GM19023 (cell line): ENCODE results near the gene RSRC2.
"Not testable (repeated sequence)": the region's sequence is repeated elsewhere in the genome, so short reads cannot be mapped to it uniquely, and the experiment has no call there.

Experiments
- ATAC-seq: cut with Tn5 transposase; IDR thresholded peaks from one replicate; pipeline ENCODE4 v1.9.1; 2021; ENCODE audit warnings: mild to moderate bottlenecking, moderate library complexity; ENCODE audit not compliant: unreplicated experiment

The RSRC2 gene

GRCh38 chr12:122518908-122519307, 7.8 kb downstream of the RSRC2 start:
- no peak for ATAC-seq

- ATAC-seq = no peak
These were observed 8.9 kb downstream of the RSRC2 start for GRCh38 chr12:122517877-122518276.

GRCh38 chr12:122516544-122517361, 10.0 kb downstream of the RSRC2 start:
- no peak for ATAC-seq

- ATAC-seq = no peak
These were observed 11.5 kb downstream of the RSRC2 start for GRCh38 chr12:122515275-122515674.

- ATAC-seq = no peak
These were observed 13.1 kb downstream of the RSRC2 start for GRCh38 chr12:122513660-122514059.

GRCh38 chr12:122513028-122513427, 13.7 kb downstream of the RSRC2 start:
- not testable (repeated sequence) for ATAC-seq

- ATAC-seq = no peak
These were observed 18.6 kb downstream of the RSRC2 start for GRCh38 chr12:122508163-122508562.

DNA sequence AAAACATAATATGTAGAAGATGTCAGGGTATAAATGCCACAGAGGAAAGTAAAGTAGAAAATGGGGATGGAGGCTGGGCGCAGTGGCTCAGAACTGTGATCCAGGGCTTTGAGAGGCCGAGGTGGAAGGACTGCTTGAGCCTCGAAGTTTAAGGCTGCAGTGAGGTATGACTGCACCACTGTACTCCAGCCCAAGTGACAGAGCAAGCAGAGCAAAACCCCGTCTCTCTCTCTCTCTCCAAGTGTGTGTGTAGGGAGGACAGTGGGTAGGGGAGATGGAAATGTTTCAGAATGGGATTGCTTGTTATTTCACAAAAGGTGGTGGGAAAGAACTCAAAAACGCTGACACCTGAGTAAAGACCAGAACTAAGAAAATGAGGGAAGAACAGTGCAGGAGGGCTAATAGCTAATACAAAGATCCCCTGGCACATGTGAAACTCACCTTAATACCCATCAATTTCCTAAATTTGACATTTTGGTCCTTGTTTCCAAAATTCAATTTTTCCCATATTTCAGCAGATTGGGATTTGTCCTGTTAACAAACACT, 20.3 kb downstream of the RSRC2 start:
- no peak for ATAC-seq

GRCh38 chr12:122505419-122506051, 21.2 kb downstream of the RSRC2 start:
- no peak for ATAC-seq

GRCh38 chr12:122503783-122504590, 22.7 kb downstream of the RSRC2 start:
- no peak for ATAC-seq

GRCh38 chr12:122503147-122503751, 23.5 kb downstream of the RSRC2 start:
- no peak for ATAC-seq

DNA sequence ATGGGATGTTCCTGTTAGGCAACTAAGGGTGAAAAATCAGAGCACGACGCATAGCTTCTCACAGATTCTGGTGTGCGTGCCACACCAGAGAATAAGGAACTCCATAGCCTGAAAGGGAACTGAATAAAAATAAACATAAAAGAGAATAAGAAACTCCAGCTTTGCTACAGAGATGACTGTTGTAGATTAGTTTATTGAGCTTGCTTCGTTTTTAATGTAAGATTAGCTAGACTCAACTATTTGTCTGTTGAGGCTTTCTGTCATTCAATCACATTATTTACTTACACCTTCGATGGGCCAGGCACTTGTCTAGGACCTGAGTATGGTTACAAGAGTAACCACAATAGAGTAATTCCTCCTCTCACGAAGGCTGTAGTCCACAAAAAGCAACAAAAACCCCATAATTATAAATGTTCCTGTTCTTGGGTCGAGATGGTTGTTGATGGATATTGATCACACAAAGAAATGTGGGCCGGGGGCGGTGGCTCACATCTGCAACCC, 25.2 kb downstream of the RSRC2 start:
- ATAC-seq = no peak

GRCh38 chr12:122500685-122501488, 25.8 kb downstream of the RSRC2 start, which contains the start of gene ZCCHC8:
Gene ZCCHC8, minus strand, starts transcription at chr12:122500932. Its CDS starts 92 bp downstream, at chr12:122500840.
- peak; percentile 92 for ATAC-seq

GRCh38 chr12:122499991-122500684, 26.6 kb downstream of the RSRC2 start:
- peak; percentile 21 for ATAC-seq

GRCh38 chr12:122495258-122495657, 31.5 kb downstream of the RSRC2 start:
- ATAC-seq = no peak

DNA sequence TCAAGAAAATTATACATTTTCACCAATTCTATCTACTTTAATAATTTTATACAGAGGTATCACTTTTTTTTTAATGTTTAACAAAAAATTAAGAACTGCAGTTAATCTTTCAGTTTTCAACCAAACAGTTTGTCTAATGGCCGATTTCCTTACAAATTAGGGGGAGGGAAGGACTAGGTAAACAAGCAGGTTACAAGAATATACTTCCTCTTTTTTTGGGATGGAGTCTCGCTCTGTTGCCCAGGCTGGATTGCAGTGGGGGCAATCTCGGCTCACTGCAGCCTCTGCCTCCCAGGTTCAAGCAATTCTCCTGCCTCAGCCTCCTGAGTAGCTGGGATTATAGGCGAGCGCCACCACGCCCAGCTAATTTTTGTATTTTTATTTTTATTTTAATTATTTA, 33.5 kb downstream of the RSRC2 start:
- not testable (repeated sequence) for ATAC-seq

GRCh38 chr12:122491991-122492390, 34.7 kb downstream of the RSRC2 start:
- ATAC-seq = no peak

DNA sequence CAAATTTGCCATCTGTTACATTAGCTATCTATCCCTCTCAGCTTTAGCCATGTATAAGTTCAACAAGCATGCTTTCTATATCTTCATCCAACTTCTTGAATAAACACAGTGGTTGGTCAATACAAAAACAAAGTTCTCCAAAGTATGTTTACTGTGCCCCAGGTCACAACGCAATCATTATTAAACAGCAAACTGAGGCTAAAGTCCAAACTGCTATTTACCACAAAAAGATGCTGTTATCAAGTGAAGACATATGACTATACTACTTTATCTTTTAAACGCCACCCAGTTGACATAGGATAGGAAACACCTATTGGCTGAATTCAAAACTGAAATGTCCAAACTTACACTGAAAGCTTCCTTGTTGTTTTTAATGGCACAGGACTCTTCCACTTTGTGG, 37.7 kb downstream of the RSRC2 start:
- ATAC-seq = no peak

GRCh38 chr12:122487807-122488206, 38.9 kb downstream of the RSRC2 start:
- ATAC-seq = not testable (repeated sequence)
